ENCODE data around the gene SFMBT2. TPM values are rescaled to one million over a fixed set of nuclear protein-coding genes. Genes with fewer than 3 reads are reported as not detected.

Gene SFMBT2
- total RNA-seq, 2 donors from 2014 or later = 1.6 to 3.4 TPM

DNA sequence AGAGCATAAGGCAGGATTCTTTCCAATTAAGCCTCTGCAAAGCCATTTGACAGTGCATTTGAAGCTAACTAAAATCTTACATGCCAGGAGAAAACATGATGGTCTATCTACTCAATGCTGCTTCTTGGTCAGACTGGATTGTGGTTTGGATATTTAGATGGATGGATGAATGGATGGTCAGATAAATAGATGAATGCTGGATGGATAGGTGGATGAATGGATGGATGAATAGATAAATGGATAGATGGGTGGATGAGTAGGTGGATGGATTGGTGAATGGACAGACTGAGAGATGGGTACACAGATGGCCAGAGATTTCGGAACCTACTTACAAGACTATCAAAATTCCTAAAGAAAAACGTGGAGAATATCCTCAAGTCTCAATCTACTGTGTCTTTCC is 127.6 kb downstream of the SFMBT2 start:
- Histone ChIP-seq H3K4me3 (no peak overlapping the region), H3K27me3 (no peaks in the 10 kb centered on the region), H3K9me3 (no peaks in the 10 kb centered on the region), H3K36me3 (replicated peaks in 1 of 2; ENCODE audit: insufficient read depth in 1 of 2, low read depth in 2 of 2) (no peaks in the 10 kb centered on the region), H3K4me1 (no peaks in the 10 kb centered on the region), H3K27ac (no peak overlapping the region)
- 63 to 74% methylated on average over 2 of the region's 2 CpGs for WGBS, 2 donors
- ATAC-seq (no peak), DNase-seq (no peak)
- intact Hi-C loops (cut with DNase I) = no loop called here
- TF ChIP-seq CTCF (IDR thresholded peaks at IDR 0.05) = no peak
- TF ChIP-seq POLR2A (IDR thresholded peaks at IDR 0.05) = no peak

DNA sequence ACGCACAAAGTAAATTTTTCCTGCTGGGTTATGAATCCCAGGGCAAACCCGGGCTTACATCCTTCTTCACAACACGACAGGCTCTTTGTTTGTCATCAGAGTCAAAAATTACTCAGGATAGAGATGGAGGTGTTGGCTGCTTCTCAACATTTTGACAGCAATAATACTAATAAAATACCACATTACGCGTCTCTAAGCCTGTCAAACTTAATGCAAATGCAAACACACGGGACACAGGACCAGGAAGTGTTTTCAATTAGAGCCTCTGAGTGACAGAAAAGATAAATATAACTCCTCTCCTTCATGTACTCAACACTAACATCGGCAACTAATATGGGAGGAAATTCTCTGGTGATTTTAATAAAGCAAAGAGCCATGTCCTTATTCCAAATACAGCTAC is 128.4 kb downstream of the SFMBT2 start:
- H3K4me3 ChIP-seq = no peak overlapping the region
- H3K27me3 ChIP-seq = no peaks in the 10 kb centered on the region
- H3K4me1 ChIP-seq = no peaks in the 10 kb centered on the region
- no peak for TF ChIP-seq CTCF (IDR thresholded peaks at IDR 0.05)
- no peak for TF ChIP-seq POLR2A (IDR thresholded peaks at IDR 0.05)
- intact Hi-C loops (cut with DNase I) = no loop called here
- H3K9me3 ChIP-seq = no peaks in the 10 kb centered on the region
- ATAC-seq (no peak), DNase-seq (no peak)
- no peaks in the 10 kb centered on the region for H3K36me3 ChIP-seq (replicated peaks in 1 of 2; ENCODE audit: insufficient read depth in 1 of 2, low read depth in 2 of 2)
- no peak overlapping the region for H3K27ac ChIP-seq
- WGBS, 2 donors = 54 to 59% methylated on average over 7 of the region's 7 CpGs

DNA sequence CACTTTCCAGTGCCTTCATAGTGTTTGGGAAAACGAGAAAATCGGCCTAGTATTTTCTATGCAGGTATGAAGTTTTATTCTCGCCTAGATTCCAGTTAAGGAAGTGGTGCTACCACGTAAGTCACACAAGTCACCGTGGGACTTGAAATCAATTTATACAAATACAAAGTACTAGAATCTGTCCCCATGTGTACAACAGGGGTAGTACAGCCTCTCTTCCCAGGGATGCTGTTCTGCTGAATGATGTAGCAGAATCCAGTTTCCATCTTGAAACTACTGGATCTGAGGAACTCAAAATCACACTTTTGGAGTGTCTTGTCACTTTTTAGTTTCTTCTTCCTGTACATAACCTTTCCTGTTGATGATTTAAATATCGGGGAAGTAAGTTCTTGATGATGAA is 129.4 kb downstream of the SFMBT2 start:
- Histone ChIP-seq H3K27me3 (no peaks in the 10 kb centered on the region), H3K9me3 (no peaks in the 10 kb centered on the region), H3K4me1 (no peaks in the 10 kb centered on the region), H3K4me3 (no peak overlapping the region), H3K36me3 (replicated peaks in 1 of 2; ENCODE audit: insufficient read depth in 1 of 2, low read depth in 2 of 2) (no peaks in the 10 kb centered on the region), H3K27ac (no peak overlapping the region)
- intact Hi-C loops (cut with DNase I) = no loop called here
- WGBS, 2 donors = 75 to 80% methylated on average over 6 of the region's 6 CpGs
- no peak for ATAC-seq
- DNase-seq = no peak
- TF ChIP-seq CTCF (IDR thresholded peaks at IDR 0.05) (no peak), POLR2A (IDR thresholded peaks at IDR 0.05) (no peak)

- intact Hi-C loops (cut with DNase I) = no loop called here
- TF ChIP-seq POLR2A (IDR thresholded peaks at IDR 0.05) = no peak
- no peak for TF ChIP-seq CTCF (IDR thresholded peaks at IDR 0.05)
- ATAC-seq (no peak), DNase-seq (no peak)
- 72 to 75% methylated on average over 5 of the region's 5 CpGs for WGBS, 2 donors
- H3K27me3 ChIP-seq = no peaks in the 10 kb centered on the region
- no peaks in the 10 kb centered on the region for H3K9me3 ChIP-seq
- H3K4me3 ChIP-seq = no peak overlapping the region
- H3K4me1 ChIP-seq = no peaks in the 10 kb centered on the region
- H3K36me3 ChIP-seq (replicated peaks in 1 of 2; ENCODE audit: insufficient read depth in 1 of 2, low read depth in 2 of 2) = no peaks in the 10 kb centered on the region
- H3K27ac ChIP-seq = no peak overlapping the region
Observed at GRCh38 chr10:7279303-7279702, 131.5 kb downstream of the SFMBT2 start.

DNA sequence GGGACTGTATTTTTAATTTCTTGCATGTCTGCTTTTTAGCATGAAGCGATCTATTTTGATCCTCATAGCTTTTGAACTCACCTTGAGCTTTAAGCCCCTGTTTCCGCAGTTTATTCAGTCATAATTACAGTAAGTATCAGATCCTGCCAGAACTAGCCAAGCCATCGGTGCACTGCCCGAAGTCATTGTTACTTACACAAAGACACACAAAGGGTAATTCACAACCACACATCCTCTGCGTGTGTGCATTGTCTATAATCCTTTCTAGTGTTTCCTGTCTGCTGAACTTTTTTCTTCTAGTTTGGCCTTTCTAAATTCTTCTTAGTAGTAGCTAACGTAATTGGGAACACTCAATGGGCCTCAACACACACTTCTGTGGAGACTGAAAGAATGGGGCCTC is 133.0 kb downstream of the SFMBT2 start:
- ATAC-seq (no peak), DNase-seq (no peak)
- Histone ChIP-seq H3K4me1 (no peaks in the 10 kb centered on the region), H3K27ac (no peak overlapping the region), H3K9me3 (no peaks in the 10 kb centered on the region), H3K4me3 (no peak overlapping the region), H3K27me3 (no peaks in the 10 kb centered on the region), H3K36me3 (replicated peaks in 1 of 2; ENCODE audit: insufficient read depth in 1 of 2, low read depth in 2 of 2) (no peaks in the 10 kb centered on the region)
- WGBS, 2 donors = 77 to 81% methylated on average over 6 of the region's 6 CpGs
- intact Hi-C loops (cut with DNase I) = no loop called here
- TF ChIP-seq CTCF (IDR thresholded peaks at IDR 0.05) = no peak

Measured in body of pancreas (tissue), 4 donors.